OCI-LY1 (cell line): ENCODE data around the gene TAF11L7.
"Not testable (repeated sequence)": the region's sequence is repeated elsewhere in the genome, so short reads cannot be mapped to it uniquely, and the experiment has no call there.

ENCODE experiments used
- H2AFZ ChIP-seq: fragments of 200-600 bp; sonication (generic), shearing (Covaris generic); 2 replicates; pipeline ENCODE4 v1.6.0; 2014; ENCODE audit warnings: antibody characterized with exemption, mild to moderate bottlenecking, low read length
- H3F3A ChIP-seq: fragments of 200-600 bp; sonication (generic), shearing (Covaris generic); 2 replicates; pipeline ENCODE4 v1.6.0; 2014; ENCODE audit warnings: mild to moderate bottlenecking, antibody characterized with exemption, low read length, moderate library complexity; ENCODE audit not compliant: insufficient read depth
- H3K27ac ChIP-seq: fragments of 200-600 bp; sonication (generic); 2 replicates; pipeline ENCODE4 v1.5.1; 2014; ENCODE audit warnings: low read length, mixed run types, mild to moderate bottlenecking, low read depth; ENCODE audit not compliant: poor library complexity, severe bottlenecking
- H3K27me3 ChIP-seq: fragments of 200-600 bp; sonication (generic); 2 replicates; pipeline ENCODE4 v1.6.0; 2014; ENCODE audit warnings: antibody characterized with exemption, mild to moderate bottlenecking, low read length, moderate library complexity; ENCODE audit not compliant: insufficient read depth
- H3K36me3 ChIP-seq: fragments of 200-600 bp; sonication (generic); 2 replicates; pipeline ENCODE4 v1.6.1; 2014; ENCODE audit warnings: mild to moderate bottlenecking, antibody characterized with exemption, low read length, moderate library complexity, mixed read lengths; ENCODE audit not compliant: insufficient read depth
- H3K4me1 ChIP-seq: fragments of 200-600 bp; sonication (generic); 2 replicates; pipeline ENCODE4 v1.5.1; 2014; ENCODE audit warnings: mild to moderate bottlenecking, low read length, moderate library complexity; ENCODE audit not compliant: insufficient read depth, severe bottlenecking
- H3K4me2 ChIP-seq: fragments of 200-600 bp; sonication (generic), shearing (Covaris generic); 2 replicates; pipeline ENCODE4 v1.6.1; 2014; ENCODE audit warnings: low read length
- H3K4me3 ChIP-seq: fragments of 200-600 bp; sonication (generic); 2 replicates; pipeline ENCODE4 v1.5.1; 2014; ENCODE audit warnings: low read length, low read depth, mild to moderate bottlenecking, mixed read lengths; ENCODE audit not compliant: poor library complexity, severe bottlenecking
- H3K79me2 ChIP-seq: fragments of 200-600 bp; shearing (Covaris generic); 2 replicates; pipeline ENCODE4 v1.6.1; 2016; ENCODE audit warnings: mixed run types, low read length, mixed read lengths; ENCODE audit not compliant: insufficient read depth
- H3K9ac ChIP-seq: fragments of 200-600 bp; sonication (generic), shearing (Covaris generic); 2 replicates; pipeline ENCODE4 v1.6.1; 2014; ENCODE audit warnings: mild to moderate bottlenecking, low read length, mixed read lengths
- H3K9me2 ChIP-seq: fragments of 200-600 bp; sonication (generic), shearing (Covaris generic); 2 replicates; pipeline ENCODE4 v1.6.1; 2014; ENCODE audit warnings: low read depth, mild to moderate bottlenecking, low read length, mixed read lengths
- H3K9me3 ChIP-seq: fragments of 200-600 bp; shearing (Covaris generic); 2 replicates; pipeline ENCODE4 v1.6.1; 2014; ENCODE audit warnings: low read length, mixed read lengths
- H4K20me1 ChIP-seq: fragments of 200-600 bp; sonication (generic), shearing (Covaris generic); 2 replicates; pipeline ENCODE4 v1.6.0; 2016; ENCODE audit warnings: mild to moderate bottlenecking, low read length; ENCODE audit not compliant: insufficient read depth
- EZH2 ChIP-seq: fragments of 200-600 bp; sonication (generic), shearing (Covaris generic); IDR thresholded peaks from 2 replicates; pipeline ENCODE4 v1.8.0; 2017; ENCODE audit warnings: borderline replicate concordance, mixed run types, mild to moderate bottlenecking, antibody characterized with exemption, low read length, moderate library complexity, mixed read lengths
- TF ChIP-seq, protein P1 (sequence below): fragments of 200-600 bp; sonication (generic), shearing (Covaris generic); IDR thresholded peaks from 2 replicates; pipeline ENCODE4 v1.5.1; 2017; ENCODE audit warnings: mild to moderate bottlenecking, antibody characterized with exemption, low read length, moderate library complexity, mixed read lengths

Gene TAF11L7

DNA sequence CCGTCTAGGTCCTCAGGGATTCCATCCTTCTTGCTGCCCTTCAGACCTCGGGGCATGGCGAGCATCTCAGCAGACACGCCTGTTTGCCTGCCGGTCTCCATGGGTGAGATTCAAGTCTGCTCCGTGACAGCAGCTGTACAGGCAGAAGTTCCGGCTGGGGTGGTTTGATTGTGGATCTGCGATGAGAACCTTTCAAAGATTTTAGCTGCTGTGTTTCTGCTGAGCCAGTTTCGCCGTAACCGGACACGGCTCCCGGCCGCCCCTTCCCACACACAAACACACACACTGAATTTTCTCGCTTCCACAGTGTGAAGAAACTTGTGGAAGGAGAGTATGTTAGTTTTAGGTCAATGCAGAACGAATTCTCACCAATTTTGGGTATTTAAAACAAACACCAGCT, at the start of gene TAF11L7:
TSS of gene TAF11L7 (minus strand) at position 101 of the 400 bp plus-strand sequence.
- not testable (repeated sequence) for H3F3A ChIP-seq, H3K4me1 ChIP-seq, H3K9ac ChIP-seq, H3K9me2 ChIP-seq, H3K36me3 ChIP-seq, H3K4me3 ChIP-seq, H2AFZ ChIP-seq, H3K4me2 ChIP-seq, H3K9me3 ChIP-seq, H3K27ac ChIP-seq, H3K79me2 ChIP-seq, H3K27me3 ChIP-seq, H4K20me1 ChIP-seq

DNA sequence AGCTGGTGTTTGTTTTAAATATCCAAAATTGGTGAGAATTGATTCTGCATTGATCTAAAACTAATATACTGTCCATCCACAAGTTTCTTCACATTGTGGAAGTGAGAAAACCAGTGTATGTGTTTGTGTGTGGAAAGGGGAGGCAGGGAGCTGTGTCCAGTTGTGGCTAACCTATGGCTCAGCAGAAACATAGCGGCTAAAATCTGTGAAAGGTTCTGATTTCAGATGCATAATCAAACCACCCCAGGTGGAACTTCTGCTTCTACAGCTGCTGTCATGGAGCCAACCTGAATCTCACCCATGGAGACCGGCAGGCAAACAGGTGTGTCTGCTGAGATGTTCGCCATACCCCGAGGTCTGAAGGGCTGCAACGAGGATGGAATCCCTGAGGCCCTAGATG, 48.6 kb upstream of the TAF11L7 start, which contains the start of gene TAF11L14:
TSS of gene TAF11L14 (plus strand) at position 301 of the 400 bp plus-strand sequence.
- no peaks in the 10 kb centered on the region for H3K36me3 ChIP-seq
- no peak within 1 kb of the TSS for H3K4me3 ChIP-seq
- no peak within 1 kb of the TSS for H3K4me2 ChIP-seq
- no peaks in the 10 kb centered on the region for H3K79me2 ChIP-seq
- H2AFZ ChIP-seq = no peak within 1 kb of the TSS
- no peak within 1 kb of the TSS for H3K27ac ChIP-seq
- no peaks in the 10 kb centered on the region for H3K9me3 ChIP-seq
- H3F3A ChIP-seq = no peaks in the 10 kb centered on the region
- no peaks in the 10 kb centered on the region for H3K27me3 ChIP-seq
- no peaks in the 10 kb centered on the region for H4K20me1 ChIP-seq
- H3K4me1 ChIP-seq = no peaks in the 10 kb centered on the region
- TF ChIP-seq EZH2 = no peak
- TF ChIP-seq, protein P1, sequence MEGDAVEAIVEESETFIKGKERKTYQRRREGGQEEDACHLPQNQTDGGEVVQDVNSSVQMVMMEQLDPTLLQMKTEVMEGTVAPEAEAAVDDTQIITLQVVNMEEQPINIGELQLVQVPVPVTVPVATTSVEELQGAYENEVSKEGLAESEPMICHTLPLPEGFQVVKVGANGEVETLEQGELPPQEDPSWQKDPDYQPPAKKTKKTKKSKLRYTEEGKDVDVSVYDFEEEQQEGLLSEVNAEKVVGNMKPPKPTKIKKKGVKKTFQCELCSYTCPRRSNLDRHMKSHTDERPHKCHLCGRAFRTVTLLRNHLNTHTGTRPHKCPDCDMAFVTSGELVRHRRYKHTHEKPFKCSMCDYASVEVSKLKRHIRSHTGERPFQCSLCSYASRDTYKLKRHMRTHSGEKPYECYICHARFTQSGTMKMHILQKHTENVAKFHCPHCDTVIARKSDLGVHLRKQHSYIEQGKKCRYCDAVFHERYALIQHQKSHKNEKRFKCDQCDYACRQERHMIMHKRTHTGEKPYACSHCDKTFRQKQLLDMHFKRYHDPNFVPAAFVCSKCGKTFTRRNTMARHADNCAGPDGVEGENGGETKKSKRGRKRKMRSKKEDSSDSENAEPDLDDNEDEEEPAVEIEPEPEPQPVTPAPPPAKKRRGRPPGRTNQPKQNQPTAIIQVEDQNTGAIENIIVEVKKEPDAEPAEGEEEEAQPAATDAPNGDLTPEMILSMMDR = no peak
- no peak within 1 kb of the TSS for H3K9ac ChIP-seq
- H3K9me2 ChIP-seq = no peaks in the 10 kb centered on the region

- not testable (repeated sequence) for H3K79me2 ChIP-seq, H3K27me3 ChIP-seq, H3K4me1 ChIP-seq, H3K36me3 ChIP-seq, H3K9me3 ChIP-seq, H4K20me1 ChIP-seq, H3K9ac ChIP-seq, H2AFZ ChIP-seq, H3F3A ChIP-seq, H3K4me2 ChIP-seq, H3K9me2 ChIP-seq, H3K4me3 ChIP-seq, H3K27ac ChIP-seq
Measured at GRCh38 chr5:17631788-17632187, 46.2 kb upstream of the TAF11L7 start, which contains the start of gene TAF11L13. TSS of gene TAF11L13 (plus strand) at chr5:17632088.

DNA sequence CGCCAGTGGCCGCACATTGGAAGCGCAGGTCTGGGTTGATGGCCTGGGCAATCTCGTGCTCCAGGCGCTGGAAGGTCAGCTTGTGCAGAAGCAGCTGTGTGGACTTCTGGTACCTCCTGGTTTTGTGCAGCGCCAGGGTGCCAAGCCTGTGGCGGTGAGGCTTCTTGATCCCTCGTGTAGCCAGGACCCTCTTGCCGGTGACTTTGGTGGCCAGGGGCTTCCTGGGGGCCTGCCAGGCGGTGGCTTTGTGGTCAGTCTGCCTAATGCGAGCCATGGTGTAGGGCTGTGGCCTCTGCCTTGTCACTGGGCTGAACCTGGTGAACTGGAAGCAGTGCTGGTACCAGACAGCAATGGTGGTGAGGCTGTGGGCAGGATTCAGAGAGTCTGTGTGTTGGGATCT, 40.1 kb upstream of the TAF11L7 start:
- H3K4me3 ChIP-seq = no peak overlapping the region
- H4K20me1 ChIP-seq = no peaks in the 10 kb centered on the region
- no peaks in the 10 kb centered on the region for H3K9me2 ChIP-seq
- H3K27me3 ChIP-seq = no peaks in the 10 kb centered on the region
- no peaks in the 10 kb centered on the region for H3F3A ChIP-seq
- H2AFZ ChIP-seq = no peak overlapping the region
- H3K4me1 ChIP-seq = no peaks in the 10 kb centered on the region
- TF ChIP-seq, protein P1 = no peak
- TF ChIP-seq EZH2 = no peak
- H3K27ac ChIP-seq = no peak overlapping the region
- H3K9me3 ChIP-seq = no peaks in the 10 kb centered on the region
- no peaks in the 10 kb centered on the region for H3K79me2 ChIP-seq
- no peak overlapping the region for H3K9ac ChIP-seq
- H3K36me3 ChIP-seq = no peaks in the 10 kb centered on the region
- H3K4me2 ChIP-seq = no peak overlapping the region
